H1 (cell line): ENCODE measurements around the gene KLHL14. TPM values are rescaled to one million over a fixed set of nuclear protein-coding genes. Genes with fewer than 3 reads are reported as not detected.
A peak's percentile ranks its signal among the peaks of the same experiment; 100 is the strongest.

Source experiments
- CTCF ChIA-PET: fragments of 300-600 bp; sonication (Branson Sonifier 250); formaldehyde crosslinking; loops from one replicate; lab custom pipeline; 2021; ENCODE audit not compliant: partially characterized antibody; lab: Charles Lee
- POLR2A ChIA-PET: fragments of 300-600 bp; sonication (Branson Sonifier 250); formaldehyde crosslinking; loops from one replicate; lab custom pipeline; 2021; ENCODE audit warnings: inconsistent platforms; ENCODE audit not compliant: partially characterized antibody; lab: Charles Lee
- DNase-seq, 2 experiments: peaks; one replicate each; pipeline versions ENCODE4 v3.0.0 to v3.0.0-alpha.2; 2010 to 2022; ENCODE audit warnings: low spot score in 2 of 2, low read depth in 1 of 2, mixed read lengths in 1 of 2
- FAIRE-seq: peaks from 2 replicates; lab custom pipeline; 2011; peaks lifted over from hg19 to GRCh38; lab: Jason Lieb, UNC
- H2AFZ ChIP-seq: 2 replicates; pipeline ENCODE4 v1.8.1; 2012; ENCODE audit warnings: low read length, inconsistent platforms
- H2AK5ac ChIP-seq: 2 replicates; pipeline ENCODE4 v1.6.1; 2013; ENCODE audit warnings: low read depth, low read length
- H2BK120ac ChIP-seq: replicated peaks from 2 replicates; pipeline ENCODE3; 2013; ENCODE audit warnings: low read depth, low read length, inconsistent platforms
- H2BK12ac ChIP-seq: 2 replicates; pipeline ENCODE4 v1.6.1; 2013; ENCODE audit warnings: low read depth, low read length
- H2BK15ac ChIP-seq: 2 replicates; pipeline ENCODE4 v1.6.1; 2013; ENCODE audit warnings: low read length
- H2BK20ac ChIP-seq: 2 replicates; pipeline ENCODE4 v1.6.1; 2013; ENCODE audit warnings: low read length
- H2BK5ac ChIP-seq: 2 replicates; pipeline ENCODE4 v1.6.1; 2013; ENCODE audit warnings: low read depth, low read length
- H3K14ac ChIP-seq: 2 replicates; pipeline ENCODE4 v1.6.1; 2013; ENCODE audit warnings: inconsistent platforms; ENCODE audit not compliant: insufficient read length
- H3K18ac ChIP-seq: 2 replicates; pipeline ENCODE4 v1.6.1; 2013; ENCODE audit warnings: low read length; ENCODE audit errors: extremely low read depth
- H3K23ac ChIP-seq: 2 replicates; pipeline ENCODE4 v1.6.1; 2013; ENCODE audit warnings: inconsistent platforms; ENCODE audit not compliant: insufficient read length
- H3K23me2 ChIP-seq: 2 replicates; pipeline ENCODE4 v1.6.1; 2013; ENCODE audit warnings: low read depth, low read length
- H3K27ac ChIP-seq: 2 replicates; pipeline ENCODE4 v1.6.1; 2011; ENCODE audit warnings: low read depth, low read length, inconsistent platforms
- H3K27me3 ChIP-seq, 4 experiments: replicated peaks in 1 of 4; 1 replicate in 1 of 4; 2 replicates in 3 of 4; pipeline versions ENCODE4 v1.6.1 to v1.8.1; 2011 to 2013; ENCODE audit warnings: low read length in 3 of 4, mild to moderate bottlenecking in 3 of 4, inconsistent platforms in 2 of 4, mixed read lengths in 2 of 4, moderate library complexity in 1 of 4; ENCODE audit not compliant: control insufficient read depth in 3 of 4, insufficient read depth in 3 of 4; ENCODE audit errors: extremely low read depth in 1 of 4
- H3K36me3 ChIP-seq, 4 experiments: 2 replicates each; pipeline versions ENCODE4 v1.6.1 to v1.8.1; 2011 to 2013; ENCODE audit warnings: mild to moderate bottlenecking in 4 of 4, low read length in 3 of 4, moderate library complexity in 2 of 4, control low read depth in 1 of 4, inconsistent platforms in 1 of 4; ENCODE audit not compliant: insufficient read depth in 4 of 4, control insufficient read depth in 2 of 4
- H3K4ac ChIP-seq: replicated peaks from 2 replicates; pipeline ENCODE3; 2013; ENCODE audit warnings: low read length, low read depth, mixed read lengths, inconsistent platforms; ENCODE audit not compliant: insufficient read length
- H3K4me1 ChIP-seq, 4 experiments: replicated peaks in 1 of 4; 1 replicate in 1 of 4; 2 replicates in 3 of 4; pipeline versions ENCODE4 v1.6.1 to v1.8.1; 2011 to 2013; ENCODE audit warnings: low read length in 3 of 4, inconsistent platforms in 2 of 4, mixed read lengths in 1 of 4; ENCODE audit not compliant: insufficient read depth in 4 of 4, control insufficient read depth in 3 of 4
- H3K4me2 ChIP-seq, 2 experiments: 2 replicates each; pipeline versions ENCODE4 v1.6.1 to v1.8.1; 2011 to 2013; ENCODE audit warnings: low read depth in 2 of 2, low read length in 2 of 2, control low read depth in 1 of 2, inconsistent platforms in 1 of 2, mild to moderate bottlenecking in 1 of 2; ENCODE audit not compliant: insufficient read depth in 1 of 2
- H3K4me3 ChIP-seq, 4 experiments: fragments of 200-600, 300-600 bp in 1 of 4; sonication (generic), shearing (Covaris generic), sonication (Bioruptor Twin) in 1 of 4; 2 replicates each; pipeline versions ENCODE4 v1.5.1 to v1.8.1; 2011 to 2016; ENCODE audit warnings: low read length in 4 of 4, low read depth in 3 of 4, control low read depth in 2 of 4, inconsistent platforms in 2 of 4, mild to moderate bottlenecking in 2 of 4, mixed read lengths in 1 of 4, moderate library complexity in 1 of 4; ENCODE audit not compliant: insufficient read depth in 2 of 4; ENCODE audit errors: extremely low read depth in 1 of 4
- H3K56ac ChIP-seq: replicated peaks from 2 replicates; pipeline ENCODE3; 2013; ENCODE audit warnings: low read depth, mild to moderate bottlenecking, mixed read lengths, low read length, inconsistent platforms; ENCODE audit not compliant: insufficient read length
- H3K79me1 ChIP-seq: 2 replicates; pipeline ENCODE4 v1.6.1; 2013; ENCODE audit warnings: low read depth, low read length, control low read depth
- H3K79me2 ChIP-seq, 2 experiments: 2 replicates each; pipeline versions ENCODE4 v1.6.1 to v1.8.1; 2012 to 2013; ENCODE audit warnings: low read length in 2 of 2, mild to moderate bottlenecking in 2 of 2, inconsistent platforms in 1 of 2; ENCODE audit not compliant: insufficient read depth in 2 of 2, control insufficient read depth in 1 of 2
- H3K9ac ChIP-seq, 4 experiments: replicated peaks in 1 of 4; 1 replicate in 1 of 4; 2 replicates in 3 of 4; pipeline versions ENCODE4 v1.6.1 to v1.8.1; 2011 to 2013; ENCODE audit warnings: low read depth in 3 of 4, low read length in 3 of 4, control low read depth in 2 of 4, mild to moderate bottlenecking in 2 of 4, moderate library complexity in 2 of 4, inconsistent platforms in 1 of 4; ENCODE audit errors: extremely low read depth in 1 of 4
- H3K9me3 ChIP-seq, 2 experiments: 2 replicates each; pipeline versions ENCODE4 v1.6.1 to v1.8.1; 2012 to 2013; ENCODE audit warnings: mild to moderate bottlenecking in 2 of 2, moderate library complexity in 2 of 2, control low read depth in 1 of 2, inconsistent platforms in 1 of 2, low read depth in 1 of 2, low read length in 1 of 2, mixed read lengths in 1 of 2; ENCODE audit not compliant: insufficient read depth in 2 of 2
- H4K20me1 ChIP-seq, 2 experiments: replicated peaks in 1 of 2; 2 replicates each; pipeline versions ENCODE3 to v1.8.1; 2011 to 2013; ENCODE audit warnings: inconsistent platforms in 2 of 2, low read length in 2 of 2, mild to moderate bottlenecking in 1 of 2; ENCODE audit not compliant: insufficient read depth in 2 of 2, control insufficient read depth in 1 of 2
- H4K5ac ChIP-seq: 2 replicates; pipeline ENCODE4 v1.6.1; 2013; ENCODE audit warnings: low read length, low read depth, mixed read lengths, inconsistent platforms; ENCODE audit not compliant: insufficient read length
- H4K8ac ChIP-seq: 2 replicates; pipeline ENCODE4 v1.8.0; 2013; ENCODE audit warnings: mild to moderate bottlenecking, moderate library complexity, low read length, inconsistent platforms; ENCODE audit not compliant: insufficient read depth; ENCODE audit errors: extremely low read depth
- H4K91ac ChIP-seq: replicated peaks from 2 replicates; pipeline ENCODE3; 2013; ENCODE audit warnings: low read length, mixed read lengths, inconsistent platforms; ENCODE audit not compliant: insufficient read length
- CHD2 ChIP-seq: IDR thresholded peaks from 2 replicates; pipeline ENCODE4 v1.6.1; 2012; ENCODE audit warnings: low read length, improper control_type of control experiment
- EZH2 ChIP-seq: fragments of 200-600 bp; sonication (generic); IDR thresholded peaks from 2 replicates; pipeline ENCODE4 v1.7.1; 2012; ENCODE audit warnings: low read depth, mild to moderate bottlenecking, moderate library complexity, low read length, inconsistent platforms; ENCODE audit not compliant: severe bottlenecking
- PHF8 ChIP-seq: fragments of 200-600 bp; sonication (generic); conservative IDR thresholded peaks from 2 replicates; pipeline ENCODE4 v1.7.1; 2012; ENCODE audit warnings: low read depth, mild to moderate bottlenecking, inconsistent platforms, low read length, moderate library complexity
- RAD21 ChIP-seq, 2 experiments: IDR thresholded peaks in 1 of 2; conservative IDR thresholded peaks in 1 of 2; 2 replicates each; pipeline ENCODE4 v1.6.1; 2011; ENCODE audit warnings: low read depth in 2 of 2, low read length in 2 of 2, improper control_type of control experiment in 1 of 2, inconsistent platforms in 1 of 2, mild to moderate bottlenecking in 1 of 2, moderate library complexity in 1 of 2
- RNF2 ChIP-seq: fragments of 200-900, 300-1000 bp; sonication (generic); IDR thresholded peaks from 2 replicates; pipeline ENCODE4 v1.7.1; 2016; ENCODE audit warnings: borderline replicate concordance, low read depth, mild to moderate bottlenecking, antibody characterized with exemption, low read length; ENCODE audit not compliant: poor library complexity, severe bottlenecking; ENCODE audit errors: missing control alignments
- WGBS, 2 experiments: shearing (Covaris generic) in 1 of 2; methylation state at CpG; one replicate each; pipeline versions ENCODE4 v1.1.6 to v1.1.7; 2013 to 2015; ENCODE audit warnings: low lambda C conversion rate in 2 of 2, mixed read lengths in 2 of 2, inconsistent platforms in 1 of 2, low coverage in 1 of 2, missing lambda C conversion rate in 1 of 2; ENCODE audit not compliant: insufficient replicate concordance in 2 of 2, insufficient coverage in 1 of 2, insufficient read length in 1 of 2; ENCODE audit errors: extremely low coverage in 1 of 2, missing lambda C conversion rate in 1 of 2; 5-methylcytosine and 5-hydroxymethylcytosine counted together
- long read RNA-seq, 2 experiments: library from RNA in 1 of 2; library from capped mRNA in 1 of 2; stranded (forward); transcript quantifications; one replicate each; pipeline ENCODE4 v2.0.0, GENCODE V29; 2021; ENCODE audit warnings: inconsistent platforms in 1 of 2
- polyA minus RNA-seq, 3 experiments: library from RNA; depleted of rRNA, polyadenylated mRNA; stranded (reverse); fragments of >200 nt; gene quantifications; 1 replicate in 2 of 3; 2 replicates in 1 of 3; pipeline ENCODE4 v1.2.3, GENCODE V29; 2011
- polyA plus RNA-seq, 7 experiments: library from polyadenylated mRNA; depleted of rRNA in 3 of 7; stranded (reverse) in 5 of 7; unstranded in 2 of 7; fragments of >200 nt in 5 of 7; fragments of 200-250 nt in 2 of 7; gene quantifications; 1 replicate in 5 of 7; 2 replicates in 1 of 7; 4 replicates in 1 of 7; pipeline versions ENCODE4 v1.2.1 to v1.2.3, GENCODE V29; 2011 to 2013; ENCODE audit warnings: missing spikeins in 2 of 7, mixed read lengths in 2 of 7
- total RNA-seq: library from RNA; stranded (reverse); fragmentation: NEBNext Ultra II Directional; extraction: Animal tissue kit (Norgen Biotek cat#: 25700); gene quantifications from 2 replicates; pipeline ENCODE4 v1.2.1, GENCODE V29; 2021

Gene KLHL14, protein sequence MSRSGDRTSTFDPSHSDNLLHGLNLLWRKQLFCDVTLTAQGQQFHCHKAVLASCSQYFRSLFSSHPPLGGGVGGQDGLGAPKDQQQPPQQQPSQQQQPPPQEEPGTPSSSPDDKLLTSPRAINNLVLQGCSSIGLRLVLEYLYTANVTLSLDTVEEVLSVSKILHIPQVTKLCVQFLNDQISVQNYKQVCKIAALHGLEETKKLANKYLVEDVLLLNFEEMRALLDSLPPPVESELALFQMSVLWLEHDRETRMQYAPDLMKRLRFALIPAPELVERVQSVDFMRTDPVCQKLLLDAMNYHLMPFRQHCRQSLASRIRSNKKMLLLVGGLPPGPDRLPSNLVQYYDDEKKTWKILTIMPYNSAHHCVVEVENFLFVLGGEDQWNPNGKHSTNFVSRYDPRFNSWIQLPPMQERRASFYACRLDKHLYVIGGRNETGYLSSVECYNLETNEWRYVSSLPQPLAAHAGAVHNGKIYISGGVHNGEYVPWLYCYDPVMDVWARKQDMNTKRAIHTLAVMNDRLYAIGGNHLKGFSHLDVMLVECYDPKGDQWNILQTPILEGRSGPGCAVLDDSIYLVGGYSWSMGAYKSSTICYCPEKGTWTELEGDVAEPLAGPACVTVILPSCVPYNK
- 1.2 and 1.3 TPM in 2 replicates for total RNA-seq
- polyA plus RNA-seq (2011; rRNA removed): 1.1 and 1.4 TPM in 2 replicates
- 0.96 TPM for polyA plus RNA-seq (2011; cell fraction: cytosol; rRNA removed)
- polyA plus RNA-seq (2011; cell fraction: nucleus; rRNA removed): 2.2 TPM
- 1.2 to 1.8 TPM (median 1.5 TPM) in 4 replicates for polyA plus RNA-seq (2012, experiment 1 of 2)
- 0.16 TPM for polyA plus RNA-seq (2012, experiment 2 of 2)
- 0.36 TPM for polyA plus RNA-seq (2013, experiment 1 of 2)
- polyA plus RNA-seq (2013, experiment 2 of 2): 0.37 TPM
- polyA minus RNA-seq (2011; rRNA and poly(A)+ RNA removed): 1.9 and 4.7 TPM in 2 replicates
- polyA minus RNA-seq (2011; cell fraction: cytosol; rRNA and poly(A)+ RNA removed): 1.8 TPM
- polyA minus RNA-seq (2011; cell fraction: nucleus; rRNA and poly(A)+ RNA removed): 11.2 TPM
- long read RNA-seq, experiment 1, partial matches to known transcripts: 0 of 4 reads
- long read RNA-seq, experiment 1, other reads (novel, unspliced or antisense): 4 of 4 reads
- long read RNA-seq, experiment 2, partial matches to known transcripts: 0 of 1 reads
- long read RNA-seq, experiment 2, other reads (novel, unspliced or antisense): 1 of 1 reads

DNA sequence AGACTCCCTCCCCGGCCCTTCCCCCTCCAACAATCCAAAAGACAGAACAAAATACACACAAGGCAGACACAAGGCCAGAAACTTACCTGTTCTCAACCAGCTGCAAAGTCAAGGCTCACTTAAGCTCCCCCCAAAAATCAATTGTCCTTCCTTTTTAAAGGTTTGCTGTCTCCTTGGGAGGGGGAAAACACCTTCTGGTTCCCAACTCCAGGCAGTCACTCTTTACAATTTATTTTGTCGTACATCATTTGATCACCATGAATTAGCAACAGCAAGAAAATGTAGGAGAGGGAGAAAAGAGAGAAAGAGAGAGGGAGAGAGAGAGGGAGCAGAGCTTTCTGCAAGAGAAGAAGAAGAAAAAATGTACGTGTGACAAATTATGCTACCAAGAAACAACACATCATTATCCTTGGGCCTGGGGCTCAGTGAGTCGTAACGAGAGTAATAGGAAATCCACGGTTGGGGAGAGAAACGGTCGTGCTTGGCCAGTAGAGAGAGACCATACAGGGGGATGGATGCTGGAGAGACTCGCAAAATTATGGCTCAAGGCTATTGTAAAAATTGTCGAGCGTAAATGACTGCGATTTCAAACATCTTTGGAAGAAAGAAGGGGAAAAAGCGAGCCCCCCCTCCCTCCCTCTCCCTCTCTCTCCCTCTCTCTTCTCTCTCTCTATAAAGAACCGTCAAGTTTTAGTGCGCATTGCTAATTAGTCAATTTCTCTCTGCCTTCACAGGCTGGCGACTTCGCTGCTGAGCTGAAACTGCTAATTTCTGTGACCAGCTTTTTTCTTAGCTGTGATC lies at the start of gene KLHL14:
KLHL14 (minus strand) TSS at position 443 of the 801 bp plus-strand sequence. CDS start 2,432 bp downstream, outside the sequence.
- Histone ChIP-seq H3K4me3 (peak within 1 kb of the TSS; percentile 26 to 90 (median 36)), H4K8ac (no peak within 1 kb of the TSS), H3K36me3 (no peaks in the 10 kb centered on the region), H2AFZ (no peak within 1 kb of the TSS), H3K18ac (no peak within 1 kb of the TSS), H3K27me3 (peaks cover 10 to 49% (median 38%) of the 10 kb centered on the region in 4 experiments), H2BK15ac (no peak within 1 kb of the TSS), H3K79me1 (no peaks in the 10 kb centered on the region), H3K9me3 (no peaks in the 10 kb centered on the region), H2BK20ac (no peak within 1 kb of the TSS), H3K56ac (no peak within 1 kb of the TSS), H3K4me2 (peak within 1 kb of the TSS; percentile 84 to 100), H2BK12ac (no peak within 1 kb of the TSS), H4K91ac (no peak within 1 kb of the TSS), H3K79me2 (no peaks in the 10 kb centered on the region), H2AK5ac (no peak within 1 kb of the TSS), H4K5ac (no peak within 1 kb of the TSS), H4K20me1 (peaks cover 0 to 2% of the 10 kb centered on the region in 2 experiments), H2BK120ac (peak within 1 kb of the TSS; percentile 13), H3K23ac (no peak within 1 kb of the TSS), H3K9ac (peak within 1 kb of the TSS in 1 of 4 experiments; percentile 47; a peak in 1 of 7 replicates), H3K27ac (no peak within 1 kb of the TSS), H3K23me2 (peaks cover 20% of the 10 kb centered on the region), H2BK5ac (no peak within 1 kb of the TSS), H3K14ac (no peak within 1 kb of the TSS), H3K4me1 (peaks cover 7 to 23% (median 15%) of the 10 kb centered on the region in 4 experiments), H3K4ac (no peak within 1 kb of the TSS)
- no peak for FAIRE-seq
- POLR2A ChIA-PET: interaction anchor here (1.1 kb wide), 1 partner anchor 18 kb away, joined by 3 read pairs; no protein-coding TSS in a partner anchor
- no peak for DNase-seq
- WGBS, 2 experiments: 2% methylated on average over 13 of the region's 17 CpGs; no CpG with 5 or more reads in 1 of the 2 experiments
- CTCF ChIA-PET: interaction anchor here (3.8 kb wide), 1 partner anchor 58 kb away, joined by 15 read pairs; no protein-coding TSS in a partner anchor
- TF ChIP-seq EZH2 (peak; percentile 45), RNF2 (peak; percentile 13), PHF8 (no peak), RAD21 (IDR thresholded peaks at IDR 0.05 in 1 of 2, conservative IDR thresholded peaks at IDR 0.05 in 1 of 2; ENCODE audit: low read depth in 2 of 2, low read length in 2 of 2) (no peak), CHD2 (no peak)
